ENCODE measurements around the gene ARFGEF3. TPM values are rescaled to one million over a fixed set of nuclear protein-coding genes. Genes with fewer than 3 reads are reported as not detected.

The ARFGEF3 gene
- total RNA-seq, 1 donor from 2014 or later: 9.5 TPM

DNA sequence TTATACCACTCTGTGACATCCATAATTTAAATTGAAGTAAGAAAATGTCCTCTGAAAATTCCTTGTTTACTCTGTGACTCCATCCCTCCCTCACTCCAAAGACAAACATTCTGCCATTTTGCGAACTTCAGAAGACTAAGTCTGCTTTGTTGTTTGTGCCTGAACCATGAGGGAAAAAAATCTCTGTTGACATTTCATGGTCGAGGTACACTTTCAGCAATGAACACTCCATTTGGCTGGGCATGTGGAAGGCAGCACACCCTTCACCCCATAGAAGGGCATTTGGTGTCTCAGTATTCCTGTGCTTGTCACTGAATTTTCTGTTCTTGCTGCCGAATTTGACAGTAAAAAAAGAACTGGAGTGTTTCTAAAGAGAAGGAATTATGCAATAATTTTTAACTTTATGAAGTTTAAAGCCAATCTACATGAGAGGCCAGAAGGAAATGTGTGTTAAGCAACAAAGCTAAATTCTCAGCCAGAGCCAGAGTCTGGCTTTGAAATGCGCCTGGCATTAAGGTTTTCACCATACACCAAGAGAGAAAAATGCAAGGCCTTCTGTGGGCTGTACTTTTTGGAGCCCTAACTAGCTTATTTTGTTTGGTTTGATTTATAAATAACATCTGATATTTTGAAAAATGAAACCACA, 61.3 kb downstream of the ARFGEF3 start:
- no peak for DNase-seq (ENCODE audit: low read depth)
- TF ChIP-seq, protein P1, sequence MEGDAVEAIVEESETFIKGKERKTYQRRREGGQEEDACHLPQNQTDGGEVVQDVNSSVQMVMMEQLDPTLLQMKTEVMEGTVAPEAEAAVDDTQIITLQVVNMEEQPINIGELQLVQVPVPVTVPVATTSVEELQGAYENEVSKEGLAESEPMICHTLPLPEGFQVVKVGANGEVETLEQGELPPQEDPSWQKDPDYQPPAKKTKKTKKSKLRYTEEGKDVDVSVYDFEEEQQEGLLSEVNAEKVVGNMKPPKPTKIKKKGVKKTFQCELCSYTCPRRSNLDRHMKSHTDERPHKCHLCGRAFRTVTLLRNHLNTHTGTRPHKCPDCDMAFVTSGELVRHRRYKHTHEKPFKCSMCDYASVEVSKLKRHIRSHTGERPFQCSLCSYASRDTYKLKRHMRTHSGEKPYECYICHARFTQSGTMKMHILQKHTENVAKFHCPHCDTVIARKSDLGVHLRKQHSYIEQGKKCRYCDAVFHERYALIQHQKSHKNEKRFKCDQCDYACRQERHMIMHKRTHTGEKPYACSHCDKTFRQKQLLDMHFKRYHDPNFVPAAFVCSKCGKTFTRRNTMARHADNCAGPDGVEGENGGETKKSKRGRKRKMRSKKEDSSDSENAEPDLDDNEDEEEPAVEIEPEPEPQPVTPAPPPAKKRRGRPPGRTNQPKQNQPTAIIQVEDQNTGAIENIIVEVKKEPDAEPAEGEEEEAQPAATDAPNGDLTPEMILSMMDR (conservative IDR thresholded peaks at IDR 0.05; ENCODE audit: low read depth, low read length): no peak
- H3K4me3 ChIP-seq (ENCODE audit: low read depth, low read length): no peak overlapping the region

DNA sequence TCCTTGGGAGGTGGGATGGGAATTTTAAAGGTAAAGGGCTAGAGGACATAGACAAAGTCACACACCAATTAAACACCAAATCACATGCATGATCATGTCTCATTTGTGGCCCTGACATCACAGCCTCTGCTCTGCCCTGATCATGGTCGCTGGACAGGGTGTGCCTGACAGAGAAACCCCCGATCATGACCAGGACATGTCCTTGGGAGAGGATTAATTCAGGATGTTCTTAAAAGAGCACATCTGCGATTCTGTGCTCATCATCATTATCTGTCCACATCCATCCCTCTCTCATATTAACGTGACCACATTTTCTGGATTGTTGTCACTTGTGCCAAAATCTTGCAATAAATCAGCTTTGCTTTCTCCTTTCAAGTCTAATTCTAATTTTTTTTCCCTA, 64.2 kb downstream of the ARFGEF3 start:
- no peak overlapping the region for H3K4me3 ChIP-seq (ENCODE audit: low read depth, low read length)
- TF ChIP-seq, protein P1 (conservative IDR thresholded peaks at IDR 0.05; ENCODE audit: low read depth, low read length): no peak
- no peak for DNase-seq (ENCODE audit: low read depth)

DNA sequence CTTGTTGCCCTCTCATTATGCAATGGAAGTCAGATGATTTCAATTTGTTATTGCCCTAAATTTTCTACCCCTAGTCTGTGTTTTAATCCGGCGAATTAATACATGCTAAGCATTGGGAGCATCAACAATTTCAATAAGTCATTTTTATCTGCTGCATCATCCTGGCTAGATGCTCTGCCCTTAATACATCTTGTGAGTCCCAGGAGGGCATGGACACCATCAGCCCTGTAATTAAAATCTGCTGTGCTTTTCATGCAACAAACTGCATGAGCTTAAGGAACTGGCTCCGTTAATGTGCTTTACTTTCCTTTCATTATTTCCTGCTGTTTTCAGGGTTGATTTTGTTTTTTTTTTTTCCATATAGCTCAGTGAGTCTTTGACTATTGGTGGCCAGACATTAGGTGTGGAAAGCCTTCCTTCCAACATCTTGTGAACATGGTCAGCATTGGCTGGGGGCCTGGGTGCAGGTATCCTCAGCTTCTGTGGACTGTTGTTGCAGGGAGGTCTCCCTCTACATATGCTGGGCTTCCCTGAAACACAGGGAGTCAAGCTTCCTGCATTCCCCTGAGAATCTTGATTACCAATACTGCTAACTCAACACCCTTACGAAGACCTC, 65.1 kb downstream of the ARFGEF3 start:
- TF ChIP-seq, protein P1 (conservative IDR thresholded peaks at IDR 0.05; ENCODE audit: low read depth, low read length): no peak
- no peak for DNase-seq (ENCODE audit: low read depth)
- H3K4me3 ChIP-seq (ENCODE audit: low read depth, low read length): no peak overlapping the region

DNA sequence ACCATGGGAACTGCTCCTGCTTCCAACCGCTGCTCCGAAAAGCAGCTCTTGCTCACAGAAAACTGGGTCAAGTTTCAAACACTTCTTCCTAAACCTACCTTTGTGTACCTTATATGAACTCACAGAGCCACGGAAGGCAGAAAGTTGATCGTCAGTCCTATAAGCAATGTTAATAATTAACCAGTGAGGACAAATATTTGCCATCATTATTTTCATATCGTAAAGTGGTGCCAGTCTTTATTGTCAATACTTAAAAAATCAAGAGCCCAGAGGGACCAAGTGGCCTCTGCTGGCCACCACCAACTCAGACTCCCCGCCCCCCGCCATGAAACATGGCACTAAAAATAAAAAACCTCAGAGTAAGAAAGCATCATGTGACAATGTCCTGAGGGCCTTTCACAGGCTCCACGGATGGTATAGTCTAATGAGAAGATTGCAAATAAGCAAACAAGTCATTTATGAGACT, 65.6 kb downstream of the ARFGEF3 start:
- TF ChIP-seq, protein P1 (conservative IDR thresholded peaks at IDR 0.05; ENCODE audit: low read depth, low read length): no peak
- DNase-seq (ENCODE audit: low read depth): no peak
- H3K4me3 ChIP-seq (ENCODE audit: low read depth, low read length): no peak overlapping the region

DNA sequence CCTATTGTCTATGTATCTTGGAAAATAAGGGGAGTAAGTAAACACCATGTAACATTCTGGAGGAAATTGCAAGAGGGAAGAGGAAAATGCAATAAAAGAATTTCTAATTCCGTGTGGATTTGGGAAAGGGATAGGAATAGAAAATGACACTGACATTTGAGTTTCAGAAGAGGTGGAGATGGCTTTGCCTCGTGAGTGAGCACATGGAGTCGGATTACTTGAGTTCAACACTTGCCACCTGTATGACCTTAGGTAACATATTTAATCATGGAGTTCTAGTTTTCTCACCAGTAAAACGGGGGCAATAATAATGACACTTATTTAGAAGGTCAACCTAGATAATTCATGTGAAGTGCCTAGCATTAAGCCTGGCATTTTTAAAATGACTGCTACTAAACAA, 67.3 kb downstream of the ARFGEF3 start:
- no peak for DNase-seq (ENCODE audit: low read depth)
- H3K4me3 ChIP-seq (ENCODE audit: low read depth, low read length): no peak overlapping the region
- TF ChIP-seq, protein P1 (conservative IDR thresholded peaks at IDR 0.05; ENCODE audit: low read depth, low read length): no peak

DNA sequence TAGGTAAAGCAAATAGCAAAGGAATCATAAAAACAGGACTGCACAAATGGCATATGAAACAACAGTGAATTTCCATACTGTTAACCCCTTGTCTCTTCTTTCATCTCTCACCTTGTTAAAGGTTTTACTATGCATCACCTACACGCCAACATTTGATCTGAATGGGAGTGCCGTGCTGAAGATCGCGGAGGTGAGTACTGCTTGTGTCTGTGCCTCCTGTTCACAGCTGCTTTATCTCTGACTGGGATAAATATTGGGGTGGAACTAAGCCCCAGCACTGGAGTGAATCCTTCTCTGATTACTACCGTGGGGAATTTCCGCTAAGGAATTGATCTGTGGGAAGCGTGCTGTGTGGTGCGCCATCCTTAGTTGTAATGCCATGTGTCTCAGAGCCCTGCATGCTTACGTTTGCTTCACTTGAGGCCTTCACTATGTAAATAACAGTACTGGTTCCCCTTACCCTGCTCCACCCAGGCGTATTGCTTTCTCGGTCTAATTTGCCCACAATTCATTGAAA, 68.0 kb downstream of the ARFGEF3 start:
- TF ChIP-seq, protein P1 (conservative IDR thresholded peaks at IDR 0.05; ENCODE audit: low read depth, low read length): no peak
- no peak for DNase-seq (ENCODE audit: low read depth)
- no peak overlapping the region for H3K4me3 ChIP-seq (ENCODE audit: low read depth, low read length)
